HG03060 (cell line): ENCODE results near the gene CCDC28A.

Experiments used
- ATAC-seq: cut with Tn5 transposase; IDR thresholded peaks from one replicate; pipeline ENCODE4 v1.9.1; 2021; ENCODE audit warnings: low read depth, moderate number of reproducible peaks; ENCODE audit not compliant: unreplicated experiment

CCDC28A gene

GRCh38 chr6:138832182-138832581 lies 58.6 kb downstream of the CCDC28A start:
- no peak for ATAC-seq

- ATAC-seq, result no peak
Observed at GRCh38 chr6:138833816-138834539, 60.4 kb downstream of the CCDC28A start.

GRCh38 chr6:138837246-138837645 lies 63.7 kb downstream of the CCDC28A start:
- ATAC-seq, result no peak
